Caco-2 (cell line): ENCODE measurements around the gene LY86. TPM values are rescaled to one million over a fixed set of nuclear protein-coding genes. Genes with fewer than 3 reads are reported as not detected.

ENCODE experiments used
- BruUV-seq: library from RNA; stranded (reverse); fragments of 400-500 nt; replicated peaks from 2 replicates; lab custom pipeline; 2021; lab: Mats Ljungman, UMichigan
- CTCF ChIA-PET: fragments of 300-600 bp; sonication (Branson Sonifier 250); formaldehyde crosslinking; loops from one replicate; lab custom pipeline; 2022; ENCODE audit warnings: antibody characterized with exemption; lab: Charles Lee
- POLR2A ChIA-PET: fragments of 300-600 bp; sonication (Branson Sonifier 250); formaldehyde crosslinking; loops from one replicate; lab custom pipeline; 2022; ENCODE audit warnings: antibody characterized with exemption; lab: Charles Lee
- DNase-seq, 2 experiments: peaks; one replicate each; pipeline versions ENCODE4 v3.0.0 to v3.0.0-alpha.2; 2020 to 2022
- H3K27me3 ChIP-seq: replicated peaks from 2 replicates; pipeline ENCODE4 v1.6.0; 2011; ENCODE audit warnings: low read length; ENCODE audit not compliant: control insufficient read depth, insufficient read depth
- H3K36me3 ChIP-seq: 2 replicates; pipeline ENCODE4 v1.5.1; 2011; ENCODE audit warnings: low read length; ENCODE audit not compliant: control insufficient read depth, insufficient read depth
- H3K4me1 ChIP-seq: fragments of 250-450 bp; sonication (Bioruptor Pico); 2 replicates; pipeline ENCODE4 v1.5.1; 2020; ENCODE audit warnings: mild to moderate bottlenecking
- H3K4me3 ChIP-seq: 2 replicates; pipeline ENCODE4 v1.5.1; 2011; ENCODE audit warnings: low read depth, mild to moderate bottlenecking, control low read depth, low read length
- H3K9me3 ChIP-seq: fragments of 250-450 bp; sonication (Bioruptor Pico); 2 replicates; pipeline ENCODE4 v1.5.1; 2020; ENCODE audit warnings: mild to moderate bottlenecking, moderate library complexity
- H3K27ac Mint-ChIP-seq: one replicate; pipeline ENCODE4 v1.8.0; 2022; ENCODE audit warnings: mixed read lengths; ENCODE audit not compliant: unreplicated experiment
- H3K27me3 Mint-ChIP-seq: one replicate; pipeline ENCODE4 v1.8.0; 2022; ENCODE audit warnings: mixed read lengths; ENCODE audit not compliant: insufficient read depth, unreplicated experiment
- H3K36me3 Mint-ChIP-seq: one replicate; pipeline ENCODE4 v1.8.0; 2022; ENCODE audit warnings: mild to moderate bottlenecking, mixed read lengths; ENCODE audit not compliant: insufficient read depth, unreplicated experiment
- H3K4me1 Mint-ChIP-seq: one replicate; pipeline ENCODE4 v1.8.0; 2022; ENCODE audit warnings: low read depth, mixed read lengths; ENCODE audit not compliant: unreplicated experiment
- H3K4me3 Mint-ChIP-seq: one replicate; pipeline ENCODE4 v1.8.0; 2022; ENCODE audit warnings: mild to moderate bottlenecking, moderate library complexity, mixed read lengths; ENCODE audit not compliant: unreplicated experiment
- H3K9me3 Mint-ChIP-seq: one replicate; pipeline ENCODE4 v1.8.0; 2022; ENCODE audit warnings: mixed read lengths; ENCODE audit not compliant: unreplicated experiment
- CTCF ChIP-seq, 2 experiments: fragments of 200-600 bp in 1 of 2; IDR thresholded peaks; 1 replicate in 1 of 2; 2 replicates in 1 of 2; pipeline versions ENCODE4 v1.5.1 to v1.8.0; 2011 to 2022; ENCODE audit warnings: antibody characterized with exemption in 1 of 2, control low read depth in 1 of 2, inconsistent platforms in 1 of 2, low read depth in 1 of 2, low read length in 1 of 2, mild to moderate bottlenecking in 1 of 2, moderate library complexity in 1 of 2; ENCODE audit not compliant: insufficient read depth in 1 of 2, severe bottlenecking in 1 of 2, unreplicated experiment in 1 of 2
- intact Hi-C: fragments of 100-400 bp; cut with micrococcal nuclease; formaldehyde crosslinking; loops from one replicate; pipeline ENCODE4 v1.10.0; 2022; ENCODE audit not compliant: unreplicated experiment
- total RNA-seq: library from RNA; stranded (reverse); gene quantifications from 2 replicates; pipeline ENCODE4 v1.2.3, GENCODE V29; 2022

Gene LY86
- total RNA-seq, 1 experiment from 2014 or later = not detected

DNA sequence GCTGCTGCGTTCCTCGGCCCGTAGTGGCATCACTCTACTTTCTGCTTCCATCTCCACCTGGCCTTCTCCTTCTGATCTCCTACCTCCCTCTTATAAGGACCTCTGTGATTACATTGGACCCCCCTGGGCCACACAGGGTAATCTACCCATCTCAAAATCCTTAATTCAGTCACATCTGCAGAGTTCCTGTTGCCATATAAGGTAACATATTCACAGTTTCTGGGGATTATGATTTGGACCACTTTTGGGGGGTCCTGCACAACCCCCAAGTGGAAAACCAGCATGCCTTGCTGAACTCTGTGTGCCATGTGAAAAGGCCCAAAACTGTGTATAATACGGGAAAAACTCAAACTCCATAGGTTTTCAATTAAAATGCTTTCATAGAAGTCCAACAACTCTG is 51.1 kb downstream of the LY86 start:
- Histone ChIP-seq H3K27me3 (no peaks in the 10 kb centered on the region), H3K4me3 (no peak overlapping the region), H3K4me1 (no peaks in the 10 kb centered on the region), H3K9me3 (no peaks in the 10 kb centered on the region), H3K36me3 (no peaks in the 10 kb centered on the region)
- Mint-ChIP-seq H3K27me3 (peaks cover 18% of the 10 kb centered on the region), H3K9me3 (no peaks in the 10 kb centered on the region), H3K4me3 (no peak overlapping the region), H3K4me1 (no peaks in the 10 kb centered on the region), H3K27ac (no peak overlapping the region), H3K36me3 (no peaks in the 10 kb centered on the region)
- BruUV-seq = no TSS peak
- TF ChIP-seq CTCF (IDR thresholded peaks at IDR 0.05; ENCODE audit: insufficient read depth in 1 of 2, low read depth in 1 of 2, low read length in 1 of 2, severe bottlenecking in 1 of 2, unreplicated experiment in 1 of 2) = no peak
- DNase-seq = no peak
- ChIA-PET CTCF (no interaction called here), POLR2A (no interaction called here)
- intact Hi-C loops = no loop called here

DNA sequence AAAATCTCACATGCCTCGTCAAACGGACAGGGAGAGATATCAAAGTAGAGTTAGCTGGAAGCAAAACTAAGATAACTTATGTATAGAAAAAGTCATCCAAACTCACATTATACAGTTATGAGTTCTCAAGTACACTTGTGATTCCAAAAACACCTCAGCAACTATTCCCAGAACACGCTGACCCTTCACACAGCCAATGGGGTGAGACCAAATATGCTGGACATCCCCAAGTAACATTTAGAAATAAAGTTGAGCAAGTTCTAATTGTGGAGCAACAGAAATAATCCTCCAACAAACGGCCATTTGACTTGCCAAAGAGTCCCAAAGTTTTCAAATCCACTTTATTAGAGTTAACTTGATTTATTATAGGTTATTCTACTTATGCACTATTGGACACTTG is 52.4 kb downstream of the LY86 start:
- BruUV-seq = no TSS peak
- Mint-ChIP-seq H3K27ac (no peak overlapping the region), H3K27me3 (peaks cover 12% of the 10 kb centered on the region), H3K36me3 (no peaks in the 10 kb centered on the region), H3K9me3 (no peaks in the 10 kb centered on the region), H3K4me1 (no peaks in the 10 kb centered on the region), H3K4me3 (no peak overlapping the region)
- DNase-seq = no peak
- Histone ChIP-seq H3K9me3 (no peaks in the 10 kb centered on the region), H3K36me3 (no peaks in the 10 kb centered on the region), H3K4me3 (no peak overlapping the region), H3K27me3 (no peaks in the 10 kb centered on the region), H3K4me1 (no peaks in the 10 kb centered on the region)
- CTCF ChIA-PET = no interaction called here
- POLR2A ChIA-PET = no interaction called here
- no peak for TF ChIP-seq CTCF (IDR thresholded peaks at IDR 0.05; ENCODE audit: insufficient read depth in 1 of 2, low read depth in 1 of 2, low read length in 1 of 2, severe bottlenecking in 1 of 2, unreplicated experiment in 1 of 2)
- intact Hi-C loops = no loop called here

GRCh38 chr6:6643398-6643797 is 54.9 kb downstream of the LY86 start:
- intact Hi-C loops = no loop called here
- Histone ChIP-seq H3K4me3 (no peak overlapping the region), H3K4me1 (no peaks in the 10 kb centered on the region), H3K36me3 (no peaks in the 10 kb centered on the region), H3K27me3 (no peaks in the 10 kb centered on the region), H3K9me3 (no peaks in the 10 kb centered on the region)
- TF ChIP-seq CTCF (IDR thresholded peaks at IDR 0.05; ENCODE audit: insufficient read depth in 1 of 2, low read depth in 1 of 2, low read length in 1 of 2, severe bottlenecking in 1 of 2, unreplicated experiment in 1 of 2) = no peak
- CTCF ChIA-PET = no interaction called here
- H3K4me1 Mint-ChIP-seq = no peaks in the 10 kb centered on the region
- H3K27ac Mint-ChIP-seq = no peak overlapping the region
- POLR2A ChIA-PET = no interaction called here
- H3K27me3 Mint-ChIP-seq = peaks cover 10% of the 10 kb centered on the region
- no peaks in the 10 kb centered on the region for H3K9me3 Mint-ChIP-seq
- H3K4me3 Mint-ChIP-seq = no peak overlapping the region
- no TSS peak for BruUV-seq
- DNase-seq = no peak
- H3K36me3 Mint-ChIP-seq = no peaks in the 10 kb centered on the region
